SKM-1 treated with dmso at 0.1 percent for 144 hours (cell line): Measurements from ENCODE around the gene ZNF521.

Experiments
- DNase-seq: peaks from one replicate; lab custom pipeline; 2025; ENCODE audit not compliant: unreplicated experiment; lab: John Stamatoyannopoulos, UW

The ZNF521 gene

DNA sequence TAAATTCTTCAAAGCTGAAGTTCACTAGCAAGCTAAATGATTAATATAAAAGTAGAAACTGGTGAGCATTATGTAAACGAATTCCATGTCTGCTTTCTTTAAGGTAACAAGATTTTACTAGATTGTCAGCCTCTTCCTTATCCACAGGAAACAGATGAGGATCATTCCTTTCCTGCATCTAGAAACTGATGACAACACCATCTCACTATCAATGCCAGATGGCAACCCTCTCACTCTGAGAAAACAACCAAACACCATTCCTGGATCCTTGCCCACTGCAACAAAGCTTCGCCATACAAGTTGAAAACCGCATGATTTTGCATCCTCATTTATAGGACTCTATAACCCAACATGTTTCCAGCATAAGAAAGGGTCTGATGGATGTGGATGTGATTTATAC, 122.9 kb downstream of the ZNF521 start:
- no peak for DNase-seq

DNA sequence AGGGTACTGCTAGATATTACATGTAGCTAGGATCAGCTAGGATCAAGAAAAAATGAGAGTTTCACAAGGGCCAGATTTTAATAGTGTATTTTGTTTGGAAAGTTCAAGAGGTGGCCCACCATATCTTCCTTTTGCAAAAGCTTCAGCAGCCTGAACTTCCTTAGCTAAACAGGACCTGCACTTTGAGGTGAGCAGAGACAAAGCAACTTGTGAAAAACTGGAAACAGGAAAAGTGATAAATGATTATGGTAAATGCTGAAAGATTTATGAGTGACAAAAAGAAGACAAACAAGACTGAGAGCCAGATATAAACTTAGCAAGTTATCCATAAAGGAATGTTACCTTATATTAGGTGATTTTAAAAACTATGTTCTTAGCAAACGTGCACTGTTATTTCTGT, 123.6 kb downstream of the ZNF521 start:
- no peak for DNase-seq

DNA sequence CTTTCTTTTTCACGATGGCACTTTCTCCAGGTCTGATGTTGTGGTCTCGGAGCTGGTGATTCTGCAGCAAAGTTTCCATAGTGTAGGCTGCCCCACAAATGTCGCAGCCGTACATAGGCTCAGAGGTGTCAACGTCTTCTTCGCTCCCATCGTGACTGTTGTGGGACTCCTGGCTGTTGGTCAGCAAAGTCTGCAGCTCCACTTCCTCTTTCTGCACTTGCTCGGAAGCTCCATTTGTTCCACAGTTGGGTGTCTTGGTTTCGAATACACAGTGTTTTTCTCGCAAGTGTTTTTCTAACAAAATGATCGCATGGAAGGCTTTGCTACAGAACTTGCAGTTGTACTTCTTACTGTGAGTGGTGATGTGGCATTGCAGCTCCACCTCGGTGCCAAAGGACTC, 126.8 kb downstream of the ZNF521 start:
- no peak for DNase-seq

DNA sequence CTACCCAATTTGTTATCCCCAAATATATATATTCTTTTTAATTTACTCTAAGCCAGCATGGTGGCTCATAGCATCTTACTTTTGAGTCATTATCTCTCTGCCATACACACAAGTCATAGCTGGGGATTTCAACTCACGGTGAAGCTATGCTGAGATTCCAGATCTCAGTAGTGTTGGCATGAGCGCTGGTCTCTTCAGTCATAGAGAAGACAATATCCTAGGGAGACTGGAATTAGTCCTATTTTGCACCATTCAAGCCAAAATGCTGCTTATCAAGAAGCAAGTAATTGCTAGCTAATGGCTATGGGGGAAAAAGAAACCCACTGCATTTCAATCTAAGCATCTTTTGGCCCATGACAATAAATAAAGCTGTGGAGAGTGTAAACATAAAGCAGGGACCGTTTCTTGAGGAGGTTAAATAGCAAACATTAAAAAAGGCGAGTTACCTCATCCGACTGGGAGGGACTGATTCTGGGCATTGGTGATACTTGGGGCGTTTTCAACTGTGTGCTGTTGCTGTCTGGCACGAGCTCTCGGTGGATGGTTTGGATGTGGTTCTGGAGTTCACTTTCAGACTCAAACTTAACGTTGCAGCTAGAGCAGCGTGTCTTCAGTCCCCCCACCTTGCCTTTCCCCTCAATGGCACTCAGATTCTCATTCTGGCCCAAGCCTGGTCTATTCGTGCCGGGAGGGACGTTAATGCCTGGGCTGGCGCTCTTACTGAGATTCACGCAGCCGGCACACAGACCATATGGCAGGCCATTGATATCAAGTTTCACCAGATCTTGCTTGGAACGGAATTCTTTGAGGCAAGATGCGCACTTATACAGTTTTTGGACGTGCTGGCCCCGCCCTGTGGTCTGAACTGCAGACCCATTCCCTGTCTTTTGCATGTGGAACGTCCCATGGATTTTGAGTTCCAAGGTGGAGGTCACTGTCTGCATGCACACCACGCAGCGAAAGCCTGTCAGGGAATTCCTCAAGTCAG, 127.8 kb downstream of the ZNF521 start:
- no peak for DNase-seq

DNA sequence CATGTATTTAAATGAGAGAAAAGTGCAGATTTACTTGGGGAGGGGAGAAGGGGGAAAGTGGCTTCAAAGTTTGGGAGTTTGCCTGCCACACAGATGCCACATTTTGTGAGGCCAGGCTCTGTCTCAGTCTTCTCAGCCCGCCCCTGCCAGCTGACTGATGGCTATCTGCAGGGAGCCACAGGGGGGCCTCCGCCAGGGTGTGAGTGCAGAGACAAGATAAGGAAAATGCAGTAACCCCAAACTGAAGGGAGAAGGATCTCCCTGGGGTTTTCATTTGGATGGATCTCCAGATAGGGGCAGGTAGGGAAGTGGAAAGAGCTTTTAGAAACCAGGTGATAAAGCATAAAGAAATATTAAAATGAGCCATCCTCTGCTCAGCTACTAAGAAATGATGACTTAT, 128.8 kb downstream of the ZNF521 start:
- DNase-seq = no peak

DNA sequence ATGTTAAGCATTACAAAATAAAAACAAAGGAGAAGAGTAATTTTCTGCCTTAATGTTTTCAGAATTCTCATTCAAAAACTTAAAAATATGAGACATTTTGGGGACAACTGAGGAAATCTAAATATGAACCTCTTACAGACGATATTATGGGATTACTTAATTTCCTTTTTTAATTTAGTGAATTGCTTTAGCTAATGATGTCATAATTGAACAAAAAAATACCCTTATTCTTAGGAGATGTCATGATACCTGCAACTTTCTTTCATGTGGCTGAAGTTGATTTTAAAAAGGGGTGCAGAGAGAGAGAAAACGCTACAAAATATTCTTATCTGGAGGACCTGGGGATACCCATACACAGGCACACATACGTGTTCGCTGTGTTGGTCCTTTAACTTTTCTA, 129.3 kb downstream of the ZNF521 start:
- DNase-seq = no peak

DNA sequence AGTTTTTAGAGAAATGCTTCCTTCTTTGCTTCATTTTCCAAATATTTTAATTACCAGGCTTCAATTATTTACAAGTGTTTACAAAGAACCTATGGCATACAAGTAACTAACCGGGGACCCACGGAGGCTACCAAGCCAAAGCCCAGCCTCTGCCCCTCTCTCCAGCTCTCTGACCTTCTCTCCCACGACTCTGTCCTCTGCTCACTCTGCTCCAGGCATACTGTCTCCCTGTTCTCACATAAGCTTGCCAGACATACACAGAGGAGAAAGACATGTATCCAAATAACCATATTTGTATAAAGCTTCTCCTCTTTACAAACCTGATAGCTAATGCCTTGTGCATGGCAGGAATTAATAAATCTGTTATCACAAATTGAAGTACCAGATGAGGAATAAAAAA, 141.3 kb downstream of the ZNF521 start:
- DNase-seq = no peak

DNA sequence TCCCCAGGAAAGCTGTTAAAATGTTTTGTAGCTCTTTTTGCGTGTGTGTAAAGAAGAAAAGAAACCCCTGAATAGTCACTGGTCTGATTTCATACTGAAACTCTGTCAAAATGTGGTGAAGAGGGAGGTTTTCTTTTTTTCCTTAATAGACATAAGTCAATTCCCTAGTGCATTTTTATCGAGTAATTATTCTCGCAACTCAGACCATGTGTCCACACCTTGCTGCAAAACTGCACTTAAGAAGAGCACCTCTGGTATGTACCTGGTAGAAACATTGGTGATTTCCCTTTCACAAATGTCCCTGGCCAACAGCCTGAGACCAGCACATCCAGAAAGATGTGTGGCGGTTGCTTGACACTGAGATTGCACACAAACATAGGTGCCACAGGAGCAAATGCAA, 159.9 kb downstream of the ZNF521 start:
- no peak for DNase-seq

DNA sequence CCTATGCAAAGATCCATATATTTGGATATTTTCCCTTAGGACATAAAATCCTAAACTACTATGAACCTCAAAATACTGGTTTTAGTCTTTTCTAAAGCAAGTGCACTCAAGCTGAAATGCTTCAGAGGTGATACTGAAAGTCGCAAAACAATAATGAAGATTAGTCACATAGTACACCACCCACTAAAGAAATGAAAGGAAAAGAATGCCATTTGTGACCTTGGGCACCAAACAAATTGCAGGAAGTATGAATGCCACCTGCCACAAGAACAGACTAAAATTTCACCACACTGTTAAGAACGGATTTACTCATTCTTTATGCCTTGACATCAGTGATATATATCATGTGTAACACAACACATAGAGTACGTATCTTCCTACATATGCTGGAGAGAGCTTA, 161.5 kb downstream of the ZNF521 start:
- no peak for DNase-seq

DNA sequence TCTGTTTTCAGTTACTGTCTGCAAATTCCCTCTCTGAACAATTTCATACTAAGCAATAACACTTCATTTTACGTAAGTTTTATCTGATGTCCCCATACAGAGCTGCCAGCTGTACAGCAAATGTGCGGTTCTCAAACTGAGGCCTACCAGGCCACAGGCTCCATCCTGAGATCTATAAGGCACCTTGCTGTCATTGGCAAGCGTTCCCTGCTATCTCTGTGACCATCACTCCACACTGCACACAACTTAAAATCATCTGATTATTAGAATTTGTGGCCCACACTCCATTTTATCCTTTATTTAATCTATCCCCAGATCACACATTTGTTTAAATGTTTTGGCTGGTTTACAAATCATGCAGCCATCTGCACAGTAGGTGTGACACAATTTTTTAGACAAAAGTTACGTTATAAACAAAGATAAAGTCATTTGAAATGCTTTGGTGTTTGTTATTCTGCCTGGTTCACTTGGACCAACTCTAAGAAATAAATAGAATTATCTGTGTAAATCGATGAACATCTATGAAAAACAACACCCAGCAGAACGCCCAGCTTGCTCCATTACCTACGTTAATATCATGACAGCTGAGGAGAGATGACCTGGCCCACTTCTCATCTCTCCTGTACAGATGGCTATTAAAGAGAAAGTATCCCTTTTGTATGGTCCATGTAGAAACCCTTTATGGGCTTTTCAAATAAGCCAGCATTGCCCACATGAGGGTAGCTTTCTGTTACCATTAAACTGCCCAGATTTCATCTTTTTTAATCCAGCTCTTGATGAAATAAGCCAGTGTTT, 162.4 kb downstream of the ZNF521 start:
- no peak for DNase-seq

DNA sequence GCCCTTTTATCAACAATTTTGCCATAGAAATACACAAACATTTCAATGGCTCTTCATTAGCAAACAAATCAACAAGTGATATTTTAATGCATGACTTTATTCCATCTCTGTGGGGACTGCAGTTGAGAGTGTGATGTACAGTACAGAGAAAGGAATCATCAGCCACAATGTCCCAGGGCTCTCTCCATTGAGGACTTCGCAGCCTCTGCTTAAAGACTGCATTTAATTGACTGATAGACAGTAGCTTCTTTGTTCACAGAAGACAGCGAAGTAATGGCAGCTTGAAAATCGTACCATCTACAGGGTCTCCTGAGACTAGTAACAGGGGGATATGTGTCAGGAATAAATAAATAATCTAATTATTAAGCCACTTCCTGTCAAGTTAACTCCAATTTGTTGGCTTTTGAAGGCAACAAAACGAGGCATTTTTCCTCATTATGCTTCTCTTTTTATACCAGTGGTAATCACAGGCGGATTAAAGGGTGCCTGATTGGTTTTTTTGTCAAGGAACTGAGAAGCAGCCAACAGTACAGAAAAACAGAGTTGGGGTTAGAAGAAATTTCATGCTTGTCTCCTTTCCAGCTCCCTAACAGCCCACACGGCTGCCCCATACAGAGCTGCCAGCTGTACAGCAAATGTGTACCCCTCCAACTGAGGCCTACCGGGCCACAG, 164.3 kb downstream of the ZNF521 start:
- DNase-seq = no peak

DNA sequence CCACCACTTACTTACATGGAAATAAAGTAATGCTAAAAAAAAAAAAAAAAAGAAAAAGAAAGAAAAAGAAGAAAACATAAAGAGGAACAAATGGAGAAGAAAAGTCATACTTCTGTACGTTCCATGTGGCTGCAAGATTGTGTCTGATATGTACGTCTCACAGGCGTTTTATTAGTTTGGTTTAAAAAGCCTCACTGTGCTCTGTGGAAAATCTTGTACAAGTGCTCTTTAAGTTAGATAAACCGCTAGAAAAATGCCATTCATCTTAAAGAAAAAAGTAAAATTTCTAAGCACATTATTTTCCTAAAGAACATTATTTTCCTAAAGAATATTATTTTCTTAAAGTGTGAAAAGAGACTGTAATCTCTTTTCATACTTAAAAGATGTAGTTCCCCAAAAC, 165.1 kb downstream of the ZNF521 start:
- DNase-seq = no peak

DNA sequence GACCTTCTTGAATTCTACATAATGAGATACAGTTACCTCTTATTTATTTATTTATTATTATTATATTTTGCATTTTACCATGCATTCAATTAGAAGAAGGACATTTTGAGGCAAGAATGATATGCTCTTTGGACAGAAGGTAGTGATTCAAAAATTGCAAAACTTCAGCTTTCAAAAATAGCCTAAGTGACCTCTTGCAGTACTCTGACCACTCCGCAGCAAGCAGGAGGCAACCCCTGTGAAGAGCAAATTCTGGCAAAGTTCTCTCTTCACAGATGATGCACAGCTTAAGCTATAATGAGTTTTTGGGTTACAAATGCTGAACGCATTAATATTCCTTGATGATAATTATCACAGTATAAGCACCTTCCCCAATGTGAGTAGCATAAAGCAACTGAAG, 170.0 kb downstream of the ZNF521 start:
- no peak for DNase-seq

DNA sequence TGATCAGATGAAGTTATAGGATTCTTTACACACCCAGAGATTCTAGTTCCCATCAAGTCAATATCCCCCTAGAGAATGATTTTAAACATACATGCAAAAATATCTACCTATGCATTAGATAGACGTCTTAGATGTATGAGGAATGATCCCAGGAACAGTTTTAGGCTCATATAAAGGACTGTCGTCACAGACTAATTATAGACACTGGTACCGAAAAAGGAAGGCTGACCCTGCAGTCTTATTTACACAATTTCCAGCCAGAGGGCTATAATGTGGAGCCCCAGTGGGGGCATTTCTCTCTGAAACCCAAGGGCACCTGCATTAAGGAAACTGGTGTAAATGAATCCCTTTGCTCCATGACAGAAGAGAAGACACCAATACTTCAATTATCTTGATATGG, 170.4 kb downstream of the ZNF521 start:
- no peak for DNase-seq

DNA sequence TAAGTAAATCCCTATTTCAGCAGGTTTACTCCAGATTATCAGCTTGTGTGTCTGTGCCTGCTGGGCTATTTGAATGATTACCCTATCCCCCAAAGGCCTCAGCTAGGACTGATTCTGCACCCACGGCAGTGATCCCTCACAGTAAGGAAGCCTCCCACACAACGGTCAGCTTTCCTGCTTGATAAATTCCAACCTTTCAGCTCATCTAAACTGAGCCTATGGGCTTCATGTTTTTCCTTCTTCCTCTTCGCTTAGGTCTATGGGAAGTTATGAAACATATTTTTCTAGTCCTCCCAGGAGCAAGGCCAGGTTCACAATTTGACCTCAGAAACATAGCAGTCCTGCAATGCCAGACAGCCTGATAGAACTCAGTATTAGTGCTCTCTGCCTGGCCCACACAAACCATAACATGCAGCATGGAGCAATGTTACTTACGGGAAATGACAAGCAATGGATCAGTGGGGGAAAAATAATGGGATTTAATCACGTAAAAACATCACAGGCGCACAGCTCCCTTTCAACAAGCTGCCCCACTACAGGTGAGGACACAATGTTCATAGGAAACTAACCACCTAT, 170.9 kb downstream of the ZNF521 start:
- DNase-seq = no peak

DNA sequence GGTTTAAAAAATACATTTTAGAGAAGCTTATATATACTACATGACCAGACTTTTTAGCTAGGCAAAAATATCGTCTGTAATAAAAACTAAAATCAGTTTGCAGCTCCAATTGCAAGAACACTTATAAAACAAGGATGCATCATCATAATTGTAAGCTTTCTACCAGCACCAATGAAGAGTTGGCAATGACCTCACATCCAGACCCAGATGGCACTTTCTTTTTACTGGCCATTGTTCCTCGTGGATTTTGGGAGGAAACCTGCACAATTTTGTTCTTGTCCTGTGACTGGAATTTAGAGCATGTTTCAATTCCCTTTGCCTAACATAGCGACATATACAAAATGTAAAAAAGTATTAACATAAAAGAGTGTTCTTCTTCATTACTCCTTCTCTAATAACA, 174.3 kb downstream of the ZNF521 start:
- no peak for DNase-seq

DNA sequence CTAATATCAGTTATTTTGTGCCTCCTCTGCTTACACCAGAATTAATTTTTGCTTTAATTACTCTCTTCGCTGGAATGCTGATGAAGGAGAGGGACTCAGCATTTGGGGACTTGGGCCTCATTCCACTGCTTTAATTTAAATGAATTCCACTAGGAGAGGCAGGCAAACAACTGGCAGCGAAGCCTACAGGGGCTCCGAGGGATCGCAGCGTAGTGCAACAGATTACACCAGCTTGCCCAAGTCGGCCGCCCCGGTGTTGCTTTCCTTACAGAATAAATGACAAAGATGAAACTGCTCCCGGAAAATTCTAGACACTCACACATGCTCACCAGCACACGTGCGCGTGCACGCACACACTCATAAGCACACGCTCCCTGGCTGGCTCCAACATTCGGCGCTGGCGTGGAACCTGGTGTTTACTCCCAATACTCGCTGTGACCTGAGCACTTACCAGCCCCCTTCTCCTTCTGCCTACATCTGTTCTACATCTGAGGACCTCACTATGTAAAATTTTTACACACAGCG, 175.4 kb downstream of the ZNF521 start:
- no peak for DNase-seq

DNA sequence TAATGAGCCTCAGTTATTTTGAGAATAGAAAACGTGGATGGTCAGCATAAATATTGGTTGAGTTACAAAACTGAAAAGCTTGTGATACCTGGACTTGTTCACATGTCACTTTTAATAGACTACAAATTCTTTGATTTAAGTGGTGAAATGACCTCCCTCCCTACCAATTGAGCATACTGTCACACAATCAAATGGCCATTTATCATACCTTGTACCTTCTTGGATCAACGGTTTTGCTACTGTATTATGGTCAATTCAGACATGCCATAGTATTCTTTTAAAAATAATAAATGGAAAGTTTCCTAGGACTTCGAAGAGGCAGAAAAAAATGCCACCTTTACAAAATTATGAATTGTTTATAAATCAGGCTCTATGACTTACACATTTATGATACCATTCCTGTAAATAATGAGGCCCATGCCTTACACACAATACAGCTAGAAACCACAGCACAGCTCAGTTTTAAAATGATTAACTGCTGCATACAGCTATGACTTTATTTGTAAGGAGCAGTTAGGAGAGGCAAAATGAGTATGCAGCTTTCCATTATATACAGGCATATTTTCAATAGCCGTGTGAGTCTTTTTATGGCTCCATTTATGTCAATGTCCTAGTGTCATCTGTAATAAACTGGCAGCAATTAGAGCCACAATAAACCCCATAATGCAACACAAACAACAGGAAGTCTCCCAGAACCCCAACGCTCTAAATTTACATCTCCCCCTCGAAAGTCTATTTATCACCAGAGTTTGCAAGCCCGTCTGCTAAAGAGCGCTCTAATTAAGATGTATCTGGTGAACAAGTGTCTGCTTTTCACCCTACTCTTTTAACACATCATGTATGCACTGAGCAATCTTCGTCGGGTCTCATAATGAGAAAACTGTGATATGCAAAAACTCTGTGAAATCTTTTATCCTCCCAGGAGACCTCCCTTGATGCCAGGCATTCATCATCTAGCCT, 176.1 kb downstream of the ZNF521 start:
- no peak for DNase-seq

DNA sequence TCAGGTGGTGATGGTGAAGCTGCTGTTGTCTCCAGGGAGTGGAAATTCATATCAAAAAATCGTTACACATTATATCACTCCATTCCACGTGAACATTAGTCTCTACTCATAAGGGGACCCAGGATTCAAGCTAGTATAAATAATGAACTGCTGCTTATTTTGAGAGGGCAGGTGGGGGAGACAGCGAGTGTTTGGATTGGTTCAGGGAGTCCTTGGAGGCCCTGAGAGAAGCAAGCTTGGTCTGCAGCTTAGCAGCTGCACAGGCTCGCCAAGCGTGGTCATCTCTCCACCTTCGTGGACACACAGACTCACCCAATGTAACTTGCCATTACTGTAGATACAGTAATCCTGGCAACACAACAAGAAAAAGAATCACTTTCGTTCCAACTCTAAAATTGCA, 177.6 kb downstream of the ZNF521 start:
- no peak for DNase-seq

DNA sequence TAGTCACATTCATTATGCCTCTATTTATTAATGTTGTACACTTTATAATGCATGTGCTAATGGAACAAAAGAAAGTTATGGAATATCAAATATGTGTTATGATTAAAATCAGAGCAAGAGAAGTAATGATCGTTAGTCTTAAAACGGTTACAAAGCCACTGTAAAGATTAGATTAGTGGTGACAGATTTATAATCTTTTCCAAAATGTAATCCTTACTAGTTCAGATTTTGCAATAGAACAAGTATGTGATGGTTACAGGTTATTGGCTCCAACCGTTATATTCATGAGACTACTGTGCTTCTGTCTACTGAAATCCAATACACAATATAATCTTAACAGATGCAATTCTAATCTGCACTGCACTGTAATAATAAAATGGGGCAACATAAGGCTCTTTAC, 180.6 kb downstream of the ZNF521 start:
- DNase-seq = no peak
